ENCODE measurements around the gene TIPARP.
"Not testable (repeated sequence)": the region's sequence is repeated elsewhere in the genome, so short reads cannot be mapped to it uniquely, and the experiment has no call there.

DNA sequence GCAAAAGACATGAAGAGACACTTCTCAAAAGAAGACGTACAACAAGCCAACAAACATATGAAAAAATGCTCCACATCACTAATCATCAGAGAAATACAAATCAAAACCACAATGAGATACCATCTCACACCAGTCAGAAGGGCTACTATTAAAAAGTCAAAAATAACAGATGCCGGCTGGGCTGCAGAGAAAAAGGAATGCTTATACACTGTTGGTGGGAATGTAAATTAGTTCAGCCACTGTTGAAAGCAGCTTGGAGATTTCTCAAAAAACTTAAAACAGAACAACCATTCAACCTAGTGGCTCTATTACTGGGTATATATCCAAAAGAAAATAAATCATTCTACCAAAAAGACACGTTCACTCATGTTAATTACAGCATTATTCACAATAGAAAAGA, 60.3 kb downstream of the TIPARP start:
- TF ChIP-seq, protein P1, sequence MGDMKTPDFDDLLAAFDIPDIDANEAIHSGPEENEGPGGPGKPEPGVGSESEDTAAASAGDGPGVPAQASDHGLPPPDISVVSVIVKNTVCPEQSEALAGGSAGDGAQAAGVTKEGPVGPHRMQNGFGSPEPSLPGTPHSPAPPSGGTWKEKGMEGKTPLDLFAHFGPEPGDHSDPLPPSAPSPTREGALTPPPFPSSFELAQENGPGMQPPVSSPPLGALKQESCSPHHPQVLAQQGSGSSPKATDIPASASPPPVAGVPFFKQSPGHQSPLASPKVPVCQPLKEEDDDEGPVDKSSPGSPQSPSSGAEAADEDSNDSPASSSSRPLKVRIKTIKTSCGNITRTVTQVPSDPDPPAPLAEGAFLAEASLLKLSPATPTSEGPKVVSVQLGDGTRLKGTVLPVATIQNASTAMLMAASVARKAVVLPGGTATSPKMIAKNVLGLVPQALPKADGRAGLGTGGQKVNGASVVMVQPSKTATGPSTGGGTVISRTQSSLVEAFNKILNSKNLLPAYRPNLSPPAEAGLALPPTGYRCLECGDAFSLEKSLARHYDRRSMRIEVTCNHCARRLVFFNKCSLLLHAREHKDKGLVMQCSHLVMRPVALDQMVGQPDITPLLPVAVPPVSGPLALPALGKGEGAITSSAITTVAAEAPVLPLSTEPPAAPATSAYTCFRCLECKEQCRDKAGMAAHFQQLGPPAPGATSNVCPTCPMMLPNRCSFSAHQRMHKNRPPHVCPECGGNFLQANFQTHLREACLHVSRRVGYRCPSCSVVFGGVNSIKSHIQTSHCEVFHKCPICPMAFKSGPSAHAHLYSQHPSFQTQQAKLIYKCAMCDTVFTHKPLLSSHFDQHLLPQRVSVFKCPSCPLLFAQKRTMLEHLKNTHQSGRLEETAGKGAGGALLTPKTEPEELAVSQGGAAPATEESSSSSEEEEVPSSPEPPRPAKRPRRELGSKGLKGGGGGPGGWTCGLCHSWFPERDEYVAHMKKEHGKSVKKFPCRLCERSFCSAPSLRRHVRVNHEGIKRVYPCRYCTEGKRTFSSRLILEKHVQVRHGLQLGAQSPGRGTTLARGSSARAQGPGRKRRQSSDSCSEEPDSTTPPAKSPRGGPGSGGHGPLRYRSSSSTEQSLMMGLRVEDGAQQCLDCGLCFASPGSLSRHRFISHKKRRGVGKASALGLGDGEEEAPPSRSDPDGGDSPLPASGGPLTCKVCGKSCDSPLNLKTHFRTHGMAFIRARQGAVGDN (CRISPR knock-in tag; IDR thresholded peaks at IDR 0.05): not testable (repeated sequence)
- not testable (repeated sequence) for TF ChIP-seq CREB1 (IDR thresholded peaks at IDR 0.05); CREB1 (CRISPR knock-in tag; IDR thresholded peaks at IDR 0.05); BRCA1 (CRISPR knock-in tag; IDR thresholded peaks at IDR 0.05); ZNF34 (CRISPR knock-in tag; IDR thresholded peaks at IDR 0.05; ENCODE audit: borderline replicate concordance); DNMT1 (CRISPR knock-in tag; IDR thresholded peaks at IDR 0.05); POLR2AphosphoS5 (IDR thresholded peaks at IDR 0.05; ENCODE audit: low read depth, low read length)
- TF ChIP-seq, protein P2, sequence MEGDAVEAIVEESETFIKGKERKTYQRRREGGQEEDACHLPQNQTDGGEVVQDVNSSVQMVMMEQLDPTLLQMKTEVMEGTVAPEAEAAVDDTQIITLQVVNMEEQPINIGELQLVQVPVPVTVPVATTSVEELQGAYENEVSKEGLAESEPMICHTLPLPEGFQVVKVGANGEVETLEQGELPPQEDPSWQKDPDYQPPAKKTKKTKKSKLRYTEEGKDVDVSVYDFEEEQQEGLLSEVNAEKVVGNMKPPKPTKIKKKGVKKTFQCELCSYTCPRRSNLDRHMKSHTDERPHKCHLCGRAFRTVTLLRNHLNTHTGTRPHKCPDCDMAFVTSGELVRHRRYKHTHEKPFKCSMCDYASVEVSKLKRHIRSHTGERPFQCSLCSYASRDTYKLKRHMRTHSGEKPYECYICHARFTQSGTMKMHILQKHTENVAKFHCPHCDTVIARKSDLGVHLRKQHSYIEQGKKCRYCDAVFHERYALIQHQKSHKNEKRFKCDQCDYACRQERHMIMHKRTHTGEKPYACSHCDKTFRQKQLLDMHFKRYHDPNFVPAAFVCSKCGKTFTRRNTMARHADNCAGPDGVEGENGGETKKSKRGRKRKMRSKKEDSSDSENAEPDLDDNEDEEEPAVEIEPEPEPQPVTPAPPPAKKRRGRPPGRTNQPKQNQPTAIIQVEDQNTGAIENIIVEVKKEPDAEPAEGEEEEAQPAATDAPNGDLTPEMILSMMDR (CRISPR knock-in tag; IDR thresholded peaks at IDR 0.05): not testable (repeated sequence)
- TF ChIP-seq, protein P3, sequence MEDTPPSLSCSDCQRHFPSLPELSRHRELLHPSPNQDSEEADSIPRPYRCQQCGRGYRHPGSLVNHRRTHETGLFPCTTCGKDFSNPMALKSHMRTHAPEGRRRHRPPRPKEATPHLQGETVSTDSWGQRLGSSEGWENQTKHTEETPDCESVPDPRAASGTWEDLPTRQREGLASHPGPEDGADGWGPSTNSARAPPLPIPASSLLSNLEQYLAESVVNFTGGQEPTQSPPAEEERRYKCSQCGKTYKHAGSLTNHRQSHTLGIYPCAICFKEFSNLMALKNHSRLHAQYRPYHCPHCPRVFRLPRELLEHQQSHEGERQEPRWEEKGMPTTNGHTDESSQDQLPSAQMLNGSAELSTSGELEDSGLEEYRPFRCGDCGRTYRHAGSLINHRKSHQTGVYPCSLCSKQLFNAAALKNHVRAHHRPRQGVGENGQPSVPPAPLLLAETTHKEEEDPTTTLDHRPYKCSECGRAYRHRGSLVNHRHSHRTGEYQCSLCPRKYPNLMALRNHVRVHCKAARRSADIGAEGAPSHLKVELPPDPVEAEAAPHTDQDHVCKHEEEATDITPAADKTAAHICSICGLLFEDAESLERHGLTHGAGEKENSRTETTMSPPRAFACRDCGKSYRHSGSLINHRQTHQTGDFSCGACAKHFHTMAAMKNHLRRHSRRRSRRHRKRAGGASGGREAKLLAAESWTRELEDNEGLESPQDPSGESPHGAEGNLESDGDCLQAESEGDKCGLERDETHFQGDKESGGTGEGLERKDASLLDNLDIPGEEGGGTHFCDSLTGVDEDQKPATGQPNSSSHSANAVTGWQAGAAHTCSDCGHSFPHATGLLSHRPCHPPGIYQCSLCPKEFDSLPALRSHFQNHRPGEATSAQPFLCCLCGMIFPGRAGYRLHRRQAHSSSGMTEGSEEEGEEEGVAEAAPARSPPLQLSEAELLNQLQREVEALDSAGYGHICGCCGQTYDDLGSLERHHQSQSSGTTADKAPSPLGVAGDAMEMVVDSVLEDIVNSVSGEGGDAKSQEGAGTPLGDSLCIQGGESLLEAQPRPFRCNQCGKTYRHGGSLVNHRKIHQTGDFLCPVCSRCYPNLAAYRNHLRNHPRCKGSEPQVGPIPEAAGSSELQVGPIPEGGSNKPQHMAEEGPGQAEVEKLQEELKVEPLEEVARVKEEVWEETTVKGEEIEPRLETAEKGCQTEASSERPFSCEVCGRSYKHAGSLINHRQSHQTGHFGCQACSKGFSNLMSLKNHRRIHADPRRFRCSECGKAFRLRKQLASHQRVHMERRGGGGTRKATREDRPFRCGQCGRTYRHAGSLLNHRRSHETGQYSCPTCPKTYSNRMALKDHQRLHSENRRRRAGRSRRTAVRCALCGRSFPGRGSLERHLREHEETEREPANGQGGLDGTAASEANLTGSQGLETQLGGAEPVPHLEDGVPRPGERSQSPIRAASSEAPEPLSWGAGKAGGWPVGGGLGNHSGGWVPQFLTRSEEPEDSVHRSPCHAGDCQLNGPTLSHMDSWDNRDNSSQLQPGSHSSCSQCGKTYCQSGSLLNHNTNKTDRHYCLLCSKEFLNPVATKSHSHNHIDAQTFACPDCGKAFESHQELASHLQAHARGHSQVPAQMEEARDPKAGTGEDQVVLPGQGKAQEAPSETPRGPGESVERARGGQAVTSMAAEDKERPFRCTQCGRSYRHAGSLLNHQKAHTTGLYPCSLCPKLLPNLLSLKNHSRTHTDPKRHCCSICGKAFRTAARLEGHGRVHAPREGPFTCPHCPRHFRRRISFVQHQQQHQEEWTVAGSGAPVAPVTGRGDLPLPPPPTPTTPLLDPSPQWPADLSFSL (CRISPR knock-in tag; IDR thresholded peaks at IDR 0.05): not testable (repeated sequence)
